ENCODE results near the gene GRM2. TPM values are rescaled to one million over a fixed set of nuclear protein-coding genes. Genes with fewer than 3 reads are reported as not detected.

GRM2 gene
- total RNA-seq, 3 donors from 2014 or later = 0.14 to 0.61 (median 0.22) TPM

GRCh38 chr3:51686056-51686455 lies 20.8 kb upstream of the GRM2 start:
- DNase-seq (peak in 1 of 3 donors; percentile 49), ATAC-seq (no peak)
- no peak overlapping the region for H3K4me3 ChIP-seq
- H3K9me3 ChIP-seq = no peaks in the 10 kb centered on the region
- no peaks in the 10 kb centered on the region for H3K36me3 ChIP-seq (ENCODE audit: low read depth)
- intact Hi-C loops (cut with DNase I, micrococcal nuclease) = no loop called here
- H3K4me1 ChIP-seq (ENCODE audit: low read depth) = peaks cover 10% of the 10 kb centered on the region
- no peak for TF ChIP-seq CTCF (IDR thresholded peaks at IDR 0.05)

- ATAC-seq (peak; percentile 71), DNase-seq (peak; percentile 52 to 89 (median 59))
- peaks cover 4% of the 10 kb centered on the region for H3K4me1 ChIP-seq (ENCODE audit: low read depth)
- intact Hi-C loops (cut with DNase I, micrococcal nuclease) = no loop called here
- no peaks in the 10 kb centered on the region for H3K9me3 ChIP-seq
- no peak for TF ChIP-seq CTCF (IDR thresholded peaks at IDR 0.05)
- no peak overlapping the region for H3K4me3 ChIP-seq
- H3K36me3 ChIP-seq (ENCODE audit: low read depth) = no peaks in the 10 kb centered on the region
Observed at GRCh38 chr3:51686512-51687215, 20.2 kb upstream of the GRM2 start.

GRCh38 chr3:51687431-51688205 lies 19.2 kb upstream of the GRM2 start:
- no peak for TF ChIP-seq CTCF (IDR thresholded peaks at IDR 0.05)
- H3K36me3 ChIP-seq (ENCODE audit: low read depth) = no peaks in the 10 kb centered on the region
- DNase-seq (no peak), ATAC-seq (no peak)
- no peaks in the 10 kb centered on the region for H3K9me3 ChIP-seq
- H3K4me1 ChIP-seq (ENCODE audit: low read depth) = no peaks in the 10 kb centered on the region
- intact Hi-C loops (cut with DNase I, micrococcal nuclease) = no loop called here
- H3K4me3 ChIP-seq = no peak overlapping the region

- TF ChIP-seq CTCF (IDR thresholded peaks at IDR 0.05) = no peak
- intact Hi-C loops (cut with DNase I, micrococcal nuclease) = no loop called here
- Histone ChIP-seq H3K4me1 (ENCODE audit: low read depth) (no peaks in the 10 kb centered on the region), H3K36me3 (ENCODE audit: low read depth) (no peaks in the 10 kb centered on the region), H3K9me3 (no peaks in the 10 kb centered on the region), H3K4me3 (no peak overlapping the region)
- DNase-seq (no peak), ATAC-seq (no peak)
Observed at GRCh38 chr3:51688206-51688600, 18.7 kb upstream of the GRM2 start.

- Histone ChIP-seq H3K4me3 (no peak overlapping the region), H3K36me3 (ENCODE audit: low read depth) (no peaks in the 10 kb centered on the region), H3K9me3 (no peaks in the 10 kb centered on the region), H3K4me1 (ENCODE audit: low read depth) (no peaks in the 10 kb centered on the region)
- intact Hi-C loops (cut with DNase I, micrococcal nuclease) = no loop called here
- no peak for DNase-seq
- TF ChIP-seq CTCF (IDR thresholded peaks at IDR 0.05) = no peak
- ATAC-seq = no peak
Observed at GRCh38 chr3:51691021-51691420, 15.8 kb upstream of the GRM2 start.
